ENCODE measurements around the gene SPP1.
"Not testable (repeated sequence)": the region's sequence is repeated elsewhere in the genome, so short reads cannot be mapped to it uniquely, and the experiment has no call there.

SPP1 gene

GRCh38 chr4:87975466-87975865 is at the start of gene SPP1:
Gene SPP1, plus strand, starts transcription at chr4:87975714. Its CDS starts 1,182 bp downstream, at chr4:87976896.
- DNase-seq (ENCODE audit: low read depth in 2 of 2): no peak

- DNase-seq (ENCODE audit: low read depth in 2 of 2): no peak
These were observed 48.9 kb upstream of the SPP1 start for GRCh38 chr4:87926554-87927098.

DNA sequence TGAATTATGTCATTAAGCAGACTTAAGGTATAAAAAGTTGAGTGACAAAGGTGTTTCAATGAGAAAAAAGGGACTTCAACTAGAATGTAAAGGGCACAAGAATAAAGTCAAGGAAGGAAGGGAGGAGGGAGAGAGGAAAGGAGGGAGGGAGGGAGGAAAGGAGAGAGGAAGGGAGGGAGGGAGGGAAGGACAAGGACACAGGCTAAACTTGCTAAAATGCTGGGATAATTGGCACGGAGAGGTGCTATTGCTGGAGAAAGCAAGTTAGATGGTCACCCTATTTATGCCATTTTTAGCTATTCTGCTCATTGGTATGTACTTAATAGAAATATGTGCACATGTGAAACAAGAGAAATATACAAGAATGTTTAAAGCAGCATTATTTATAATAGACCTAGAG is 44.9 kb upstream of the SPP1 start:
- DNase-seq (ENCODE audit: low read depth in 2 of 2): no peak

- no peak for DNase-seq (ENCODE audit: low read depth in 2 of 2)
These were observed 43.6 kb upstream of the SPP1 start for GRCh38 chr4:87931932-87932331.

- DNase-seq (ENCODE audit: low read depth in 2 of 2): no peak
These were observed 42.8 kb upstream of the SPP1 start for GRCh38 chr4:87932718-87933141.

DNA sequence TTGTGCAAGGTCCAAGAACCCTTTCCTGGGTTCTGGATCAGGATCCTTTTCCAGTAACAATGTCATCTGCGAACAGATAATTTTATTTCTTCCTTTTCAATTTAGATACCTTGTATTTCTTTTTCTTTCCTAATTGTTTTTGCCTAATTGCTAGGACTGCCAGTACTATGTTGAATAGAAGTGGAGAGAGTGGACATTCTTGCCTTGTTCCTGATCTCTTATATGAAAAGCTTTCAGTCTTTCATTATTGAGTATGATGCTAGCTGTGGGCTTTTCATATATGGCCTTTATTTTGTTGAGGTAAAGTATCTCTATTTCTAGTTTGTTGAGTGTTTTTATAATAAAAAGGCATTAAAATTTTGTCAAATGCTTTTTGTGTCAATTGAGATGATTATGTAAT is 42.2 kb upstream of the SPP1 start:
- DNase-seq (ENCODE audit: low read depth in 2 of 2): no peak

- no peak for DNase-seq (ENCODE audit: low read depth in 2 of 2)
These were observed 41.3 kb upstream of the SPP1 start for GRCh38 chr4:87934157-87934704.

DNA sequence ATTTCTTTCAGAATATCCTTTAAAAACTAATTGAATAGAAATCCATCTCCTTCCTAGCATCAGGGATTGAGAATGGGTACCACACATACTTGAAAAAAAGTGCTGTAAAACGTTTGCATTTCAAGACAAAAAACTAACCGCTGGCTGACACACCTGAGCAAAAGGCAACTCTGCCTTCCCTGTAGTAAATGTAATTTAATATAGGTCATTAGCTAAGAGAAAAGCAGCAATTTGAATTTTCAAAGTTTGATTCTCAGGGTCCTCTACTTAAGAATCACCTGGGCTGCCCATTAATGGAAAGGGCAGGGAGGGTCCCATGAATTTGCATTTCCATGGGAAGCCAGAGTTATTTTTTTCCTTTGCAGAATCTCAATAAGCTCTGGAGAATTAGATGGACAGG is 40.5 kb upstream of the SPP1 start:
- no peak for DNase-seq (ENCODE audit: low read depth in 2 of 2)

- DNase-seq (ENCODE audit: low read depth in 2 of 2): not testable (repeated sequence)
These were observed 39.6 kb upstream of the SPP1 start for GRCh38 chr4:87935954-87936353.

GRCh38 chr4:87937523-87937922 is 38.0 kb upstream of the SPP1 start:
- no peak for DNase-seq (ENCODE audit: low read depth in 2 of 2)

DNA sequence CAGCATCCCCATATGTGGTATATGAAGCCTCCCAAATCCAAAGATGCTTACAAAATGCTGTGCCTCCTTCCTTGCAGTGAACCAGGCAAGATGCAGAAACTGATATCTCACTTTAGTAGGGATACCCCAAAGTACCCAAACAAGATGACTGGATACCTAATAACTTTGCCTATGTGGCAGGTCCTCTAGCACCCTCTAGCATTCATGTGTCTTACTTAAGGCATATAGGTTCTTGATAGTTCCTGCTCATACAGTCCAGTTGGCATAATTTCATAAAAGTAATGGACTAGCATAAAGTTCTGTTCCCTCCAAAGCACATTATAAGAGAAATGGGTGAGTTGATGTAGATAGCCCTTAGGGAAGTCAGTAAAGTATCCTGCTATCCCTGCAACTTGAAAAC is 36.8 kb upstream of the SPP1 start:
- DNase-seq (ENCODE audit: low read depth in 2 of 2): no peak

GRCh38 chr4:87939978-87940690 is 35.4 kb upstream of the SPP1 start:
- peak; percentile 18 to 23 for DNase-seq (ENCODE audit: low read depth in 2 of 2)

DNA sequence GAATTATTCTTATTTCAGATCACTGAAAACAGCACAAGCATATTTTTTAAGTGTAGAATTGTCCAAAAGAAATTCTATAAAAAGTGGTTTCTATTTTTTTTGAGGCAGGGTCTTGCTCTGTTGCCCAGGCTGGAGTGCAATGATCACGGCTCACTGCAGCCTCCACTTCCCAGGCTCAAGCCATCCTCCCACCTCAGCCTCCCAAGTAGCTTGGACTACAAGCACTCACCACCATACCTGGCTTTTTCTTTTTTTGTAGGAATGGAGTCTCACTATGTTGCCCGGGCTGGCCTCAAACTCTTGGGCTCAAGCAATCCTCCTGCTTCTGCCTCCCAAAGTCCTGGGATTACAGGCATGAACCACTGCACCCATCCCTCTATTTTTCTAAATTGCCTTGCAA is 34.7 kb upstream of the SPP1 start:
- DNase-seq (ENCODE audit: low read depth in 2 of 2): not testable (repeated sequence)

DNA sequence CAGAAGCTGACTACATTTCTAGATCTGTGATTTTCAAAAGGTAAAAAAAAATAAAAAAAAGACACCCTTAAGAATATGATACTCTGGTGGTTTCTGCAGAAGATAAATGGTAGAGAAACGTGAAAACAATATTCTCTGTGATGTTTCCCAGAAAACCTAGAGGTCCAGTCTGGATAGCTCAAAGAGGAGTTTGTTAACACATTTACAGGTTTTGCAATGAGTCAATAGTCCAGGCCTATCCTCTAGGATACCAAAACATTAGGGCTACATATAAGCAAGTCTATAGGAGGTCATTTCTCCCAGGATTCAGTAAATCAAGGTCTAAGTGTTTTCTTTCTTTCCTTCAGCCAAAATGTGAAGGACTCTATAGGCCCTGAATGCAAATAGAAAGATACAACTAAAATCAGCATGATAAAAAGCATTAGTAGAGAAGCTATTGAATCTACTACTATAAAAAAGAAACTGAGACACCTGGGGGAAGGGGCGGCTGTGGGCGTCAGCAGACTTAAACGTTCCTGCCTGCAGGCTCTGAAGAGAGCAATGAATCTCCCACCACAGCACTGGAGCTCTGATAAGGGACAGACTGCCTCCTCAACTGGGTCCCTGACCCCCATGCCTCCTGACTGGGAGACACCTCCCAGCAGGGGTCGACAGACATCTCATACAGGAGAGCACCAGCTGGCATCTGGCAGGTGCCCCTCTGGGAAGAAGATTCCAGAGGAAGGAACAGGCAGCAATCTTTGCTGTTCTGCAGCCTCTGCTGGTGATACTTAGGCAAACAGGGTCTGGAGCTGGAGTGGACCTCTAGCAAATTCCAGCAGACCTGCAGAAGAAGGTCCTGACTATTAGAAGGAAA is 33.7 kb upstream of the SPP1 start:
- DNase-seq (ENCODE audit: low read depth in 2 of 2): no peak

- DNase-seq (ENCODE audit: low read depth in 2 of 2): no peak
These were observed 31.8 kb upstream of the SPP1 start for GRCh38 chr4:87943660-87944149.

GRCh38 chr4:87944967-87945366 is 30.5 kb upstream of the SPP1 start:
- no peak for DNase-seq (ENCODE audit: low read depth in 2 of 2)

DNA sequence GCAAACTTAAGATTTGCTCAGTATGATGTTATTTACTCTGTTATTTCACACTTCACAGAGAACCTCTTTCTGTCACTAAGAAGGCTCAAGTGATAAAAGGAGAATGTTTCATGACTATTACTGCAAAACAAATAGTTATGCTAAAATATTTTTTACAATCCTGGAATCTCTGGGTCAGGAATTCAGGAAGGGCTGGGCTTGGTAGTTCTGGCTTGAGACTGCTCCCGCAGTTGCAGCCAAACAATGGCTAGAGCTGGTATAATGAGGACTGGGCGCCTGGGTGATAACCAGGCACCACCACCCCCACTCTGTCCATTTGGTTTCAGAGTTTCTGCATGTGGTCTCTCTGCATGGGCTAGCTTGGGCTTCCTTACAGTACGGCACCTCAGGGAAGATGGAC is 28.7 kb upstream of the SPP1 start:
- DNase-seq (ENCODE audit: low read depth in 2 of 2): no peak

DNA sequence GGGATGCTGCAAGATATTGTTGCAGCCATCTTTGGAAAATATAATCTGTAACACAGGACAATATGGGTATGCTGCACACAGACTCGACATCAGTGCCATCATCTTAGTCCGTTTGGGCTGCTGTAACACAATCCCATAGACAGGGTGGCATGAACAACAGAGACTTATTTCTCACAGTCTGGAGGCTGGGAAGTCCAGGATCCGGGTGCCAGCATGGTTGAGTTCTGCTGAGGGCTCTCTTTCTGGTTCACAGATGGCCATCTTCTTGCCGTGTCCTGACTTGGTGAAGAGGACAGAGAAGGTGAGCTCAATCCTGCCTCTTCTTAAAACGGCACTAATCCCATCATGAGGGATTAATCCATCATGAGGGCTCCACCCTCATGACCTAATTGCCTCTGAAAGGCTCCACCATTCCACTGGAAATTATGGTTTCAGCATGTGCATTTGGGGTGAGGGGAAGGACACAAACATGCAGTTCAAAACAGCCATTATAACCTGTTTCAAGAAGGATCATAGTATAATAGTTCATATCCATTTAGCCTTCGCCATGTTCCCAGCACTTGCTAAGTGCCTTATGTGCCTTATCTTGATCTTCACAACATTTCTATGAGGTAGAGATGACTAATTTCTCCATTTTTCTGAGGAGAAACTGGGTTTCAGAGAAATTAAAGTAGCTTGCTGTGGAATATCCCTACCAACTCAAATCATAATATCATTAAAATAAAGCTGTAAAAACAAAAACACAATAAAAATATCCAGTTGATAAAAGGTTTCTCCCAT is 27.9 kb upstream of the SPP1 start:
- DNase-seq (ENCODE audit: low read depth in 2 of 2): no peak

DNA sequence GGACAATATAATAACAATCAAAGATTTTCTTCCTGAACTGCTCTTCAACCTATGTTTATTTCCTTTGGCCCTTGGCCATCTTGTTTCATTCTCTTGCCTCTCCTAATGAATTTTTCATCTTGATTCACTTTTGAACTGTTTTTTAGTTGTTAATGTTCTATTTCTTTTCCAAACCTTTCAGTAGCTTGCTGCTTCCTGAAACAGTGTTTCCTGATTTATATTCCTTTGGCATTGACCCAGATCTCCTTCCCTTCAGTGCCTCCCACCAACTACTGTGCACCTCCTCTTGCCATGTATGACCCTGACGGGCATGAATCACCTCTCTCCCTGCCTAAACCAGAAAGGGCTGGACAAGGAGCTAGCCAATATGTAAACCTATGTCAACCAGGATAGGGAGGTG is 25.6 kb upstream of the SPP1 start:
- DNase-seq (ENCODE audit: low read depth in 2 of 2): no peak

GRCh38 chr4:87950493-87950892 is 25.0 kb upstream of the SPP1 start:
- no peak for DNase-seq (ENCODE audit: low read depth in 2 of 2)

DNA sequence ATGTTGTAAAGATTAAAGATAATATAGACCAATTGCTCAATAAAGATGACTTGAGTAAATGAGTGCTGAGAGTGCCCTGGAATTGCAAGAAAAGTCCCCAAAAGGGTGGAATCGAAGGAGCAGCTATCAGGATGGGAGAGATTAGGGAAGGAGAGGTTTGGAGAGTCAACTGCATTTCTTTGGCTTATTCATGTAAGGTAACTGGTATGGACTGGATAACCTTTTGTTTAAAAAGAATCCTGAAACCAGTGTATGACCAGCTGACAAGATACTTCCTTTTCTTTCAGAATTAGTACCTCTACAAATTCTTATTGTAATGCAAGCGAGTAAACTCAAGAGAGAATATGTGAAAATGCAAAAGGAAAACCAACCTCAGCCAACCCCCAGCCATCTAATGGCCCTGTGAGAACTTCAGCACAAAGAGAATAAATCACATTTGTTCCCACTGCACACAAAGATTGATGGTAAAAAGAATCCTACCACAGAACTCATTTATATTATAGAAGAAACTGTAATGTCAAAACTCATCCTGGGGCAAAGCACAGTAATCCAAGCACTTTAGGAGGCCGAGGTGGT is 24.5 kb upstream of the SPP1 start:
- no peak for DNase-seq (ENCODE audit: low read depth in 2 of 2)
